22Rv1 (cell line): ENCODE data around the gene NINL.

ENCODE experiments used
- H3K27ac ChIP-seq: fragments of 450-650 bp; 2 replicates; pipeline ENCODE4 v1.5.1; 2017
- CTCF ChIP-seq: fragments of 450-650 bp; IDR thresholded peaks from 2 replicates; pipeline ENCODE4 v1.5.1; 2017; ENCODE audit warnings: mild to moderate bottlenecking
- ZFX ChIP-seq: fragments of 450-650 bp; IDR thresholded peaks from 2 replicates; pipeline ENCODE4 v1.6.1; 2017; ENCODE audit warnings: antibody characterized with exemption, borderline replicate concordance

Gene NINL

GRCh38 chr20:25549172-25549773 is 36.1 kb downstream of the NINL start:
- no peak overlapping the region for H3K27ac ChIP-seq

GRCh38 chr20:25548613-25549086 is 36.7 kb downstream of the NINL start:
- TF ChIP-seq CTCF (no peak), ZFX (no peak)
- no peak overlapping the region for H3K27ac ChIP-seq

More at GRCh38 chr20:25549172-25549773, 36.1 kb downstream of the NINL start:
- TF ChIP-seq CTCF (no peak), ZFX (no peak)

GRCh38 chr20:25547999-25548398 is 37.3 kb downstream of the NINL start:
- TF ChIP-seq CTCF = no peak
- no peak for TF ChIP-seq ZFX
- H3K27ac ChIP-seq = no peak overlapping the region

GRCh38 chr20:25547063-25547462 is 38.3 kb downstream of the NINL start:
- no peak overlapping the region for H3K27ac ChIP-seq
- TF ChIP-seq CTCF = no peak
- no peak for TF ChIP-seq ZFX

GRCh38 chr20:25546048-25546447 is 39.3 kb downstream of the NINL start:
- TF ChIP-seq ZFX (no peak), CTCF (no peak)
- no peak overlapping the region for H3K27ac ChIP-seq

- TF ChIP-seq ZFX (no peak), CTCF (no peak)
- no peak overlapping the region for H3K27ac ChIP-seq
Measured at GRCh38 chr20:25545171-25545570, 40.2 kb downstream of the NINL start.

GRCh38 chr20:25544734-25545133 is 40.6 kb downstream of the NINL start:
- TF ChIP-seq CTCF = no peak
- TF ChIP-seq ZFX = no peak
- H3K27ac ChIP-seq = no peak overlapping the region
